IMR-90 (cell line): ENCODE data around the gene VOPP1. TPM values are rescaled to one million over a fixed set of nuclear protein-coding genes. Genes with fewer than 3 reads are reported as not detected.

Experiments
- ATAC-seq: fragments of 200-7000 bp; cut with Tn5 transposase; 2 replicates; pipeline ENCODE4 v1.9.1; 2020; ENCODE audit warnings: low read depth, mild to moderate bottlenecking, moderate library complexity
- BruUV-seq: library from RNA; stranded (reverse); fragments of 400-500 nt; replicated peaks from 2 replicates; lab custom pipeline; 2021; lab: Mats Ljungman, UMichigan
- CTCF ChIA-PET: fragments of 300-600 bp; formaldehyde crosslinking; extraction: SDS; loops from one replicate; lab custom pipeline; 2021; ENCODE audit warnings: antibody characterized with exemption; lab: Yijun Ruan, JAX
- POLR2A ChIA-PET: fragments of 300-600 bp; sonication (Branson Sonifier 250); formaldehyde crosslinking; loops from one replicate; lab custom pipeline; 2022; ENCODE audit warnings: antibody characterized with exemption; ENCODE audit not compliant: unreplicated experiment; lab: Charles Lee
- DNase-seq: peaks from one replicate; pipeline ENCODE4 v3.0.0; 2013
- H2AFZ ChIP-seq: replicated peaks from 2 replicates; pipeline ENCODE3; 2013; ENCODE audit warnings: low read length, mild to moderate bottlenecking; ENCODE audit not compliant: poor library complexity
- H2AK5ac ChIP-seq: 2 replicates; pipeline ENCODE4 v1.6.1; 2013; ENCODE audit warnings: low read depth, low read length, inconsistent platforms
- H2AK9ac ChIP-seq: replicated peaks from 2 replicates; pipeline ENCODE3; 2013; ENCODE audit warnings: mild to moderate bottlenecking, low read depth, low read length, moderate library complexity; ENCODE audit not compliant: poor library complexity
- H2BK120ac ChIP-seq: 2 replicates; pipeline ENCODE4 v1.6.1; 2013; ENCODE audit warnings: low read depth, low read length, inconsistent platforms
- H2BK15ac ChIP-seq: 3 replicates; pipeline ENCODE4 v1.6.1; 2013; ENCODE audit warnings: low read depth, low read length, inconsistent platforms
- H2BK20ac ChIP-seq: 2 replicates; pipeline ENCODE4 v1.6.1; 2013; ENCODE audit warnings: low read depth, mild to moderate bottlenecking, inconsistent platforms, low read length, moderate library complexity
- H2BK5ac ChIP-seq: 2 replicates; pipeline ENCODE4 v1.6.1; 2013; ENCODE audit warnings: mild to moderate bottlenecking, low read depth, low read length, inconsistent platforms; ENCODE audit not compliant: poor library complexity, severe bottlenecking
- H3K14ac ChIP-seq: replicated peaks from 2 replicates; pipeline ENCODE4 v1.6.1; 2013; ENCODE audit warnings: low read depth, low read length, inconsistent platforms
- H3K18ac ChIP-seq: 2 replicates; pipeline ENCODE4 v1.6.1; 2013; ENCODE audit warnings: low read depth, low read length, control low read depth
- H3K23ac ChIP-seq: 2 replicates; pipeline ENCODE4 v1.6.1; 2013; ENCODE audit warnings: low read depth, low read length, inconsistent platforms
- H3K27ac ChIP-seq: 2 replicates; pipeline ENCODE4 v1.5.1; 2013; ENCODE audit warnings: mild to moderate bottlenecking, control low read depth, low read length; ENCODE audit not compliant: insufficient read depth
- H3K27me3 ChIP-seq: 2 replicates; pipeline ENCODE4 v1.6.1; 2013; ENCODE audit warnings: low read length; ENCODE audit not compliant: control insufficient read depth, insufficient read depth
- H3K36me3 ChIP-seq: 2 replicates; pipeline ENCODE4 v1.6.1; 2013; ENCODE audit warnings: low read length, mixed read lengths; ENCODE audit not compliant: control insufficient read depth, insufficient read depth
- H3K4ac ChIP-seq: 2 replicates; pipeline ENCODE4 v1.6.1; 2013; ENCODE audit warnings: low read depth, low read length, inconsistent platforms
- H3K4me1 ChIP-seq: 2 replicates; pipeline ENCODE4 v1.6.1; 2013; ENCODE audit warnings: low read length, mixed read lengths; ENCODE audit not compliant: control insufficient read depth, insufficient read depth
- H3K4me2 ChIP-seq: 2 replicates; pipeline ENCODE4 v1.6.1; 2013; ENCODE audit warnings: low read depth, mild to moderate bottlenecking, control low read depth, low read length, moderate library complexity
- H3K4me3 ChIP-seq: 2 replicates; pipeline ENCODE4 v1.5.1; 2013; ENCODE audit warnings: low read depth, mild to moderate bottlenecking, control low read depth, low read length, moderate library complexity; ENCODE audit not compliant: insufficient read depth
- H3K56ac ChIP-seq: 2 replicates; pipeline ENCODE4 v1.6.1; 2013; ENCODE audit warnings: low read length, inconsistent platforms; ENCODE audit not compliant: insufficient read depth; ENCODE audit errors: extremely low read depth
- H3K79me1 ChIP-seq, 2 experiments: 2 replicates each; pipeline ENCODE4 v1.6.1; 2013; ENCODE audit warnings: low read length in 2 of 2, inconsistent platforms in 1 of 2, low read depth in 1 of 2
- H3K9ac ChIP-seq: 2 replicates; pipeline ENCODE4 v1.6.1; 2013; ENCODE audit warnings: low read depth, low read length, control low read depth
- H3K9me1 ChIP-seq: 2 replicates; pipeline ENCODE4 v1.6.1; 2013; ENCODE audit warnings: low read length, inconsistent platforms; ENCODE audit not compliant: insufficient read depth
- H3K9me3 ChIP-seq: 2 replicates; pipeline ENCODE4 v1.6.1; 2013; ENCODE audit warnings: low read length; ENCODE audit not compliant: control insufficient read depth, insufficient read depth
- H4K20me1 ChIP-seq: 2 replicates; pipeline ENCODE4 v1.6.1; 2013; ENCODE audit warnings: low read length, inconsistent platforms; ENCODE audit not compliant: insufficient read depth
- H4K5ac ChIP-seq: 2 replicates; pipeline ENCODE4 v1.6.1; 2013; ENCODE audit warnings: mild to moderate bottlenecking, low read depth, low read length, control low read depth
- H4K8ac ChIP-seq, 2 experiments: 2 replicates each; pipeline ENCODE4 v1.6.1; 2013; ENCODE audit warnings: low read depth in 2 of 2, low read length in 2 of 2, control low read depth in 1 of 2, inconsistent platforms in 1 of 2
- H4K91ac ChIP-seq: 2 replicates; pipeline ENCODE4 v1.6.1; 2013; ENCODE audit warnings: low read depth, low read length, inconsistent platforms; ENCODE audit not compliant: insufficient read depth
- BHLHE40 ChIP-seq: fragments of 150-350 bp; IDR thresholded peaks from 2 replicates; pipeline ENCODE4 v1.6.1; 2016; ENCODE audit warnings: mild to moderate bottlenecking, low read depth, low read length
- CEBPB ChIP-seq: IDR thresholded peaks from 2 replicates; pipeline ENCODE4 v1.6.1; 2012; ENCODE audit warnings: low read depth, low read length, improper control_type of control experiment
- CHD1 ChIP-seq: IDR thresholded peaks from 2 replicates; pipeline ENCODE4 v1.6.1; 2012; ENCODE audit warnings: low read depth, low read length, improper control_type of control experiment
- FOS ChIP-seq: fragments of 150-350 bp; IDR thresholded peaks from 2 replicates; pipeline ENCODE4 v1.6.1; 2016; ENCODE audit warnings: low read depth, low read length
- MAFK ChIP-seq: IDR thresholded peaks from 2 replicates; pipeline ENCODE4 v1.6.1; 2012; ENCODE audit warnings: low read depth, low read length, improper control_type of control experiment
- MXI1 ChIP-seq: IDR thresholded peaks from 2 replicates; pipeline ENCODE4 v1.6.1; 2012; ENCODE audit warnings: low read depth, mild to moderate bottlenecking, low read length, moderate library complexity, borderline replicate concordance
- NFE2L2 ChIP-seq: fragments of 150-350 bp; IDR thresholded peaks from 2 replicates; pipeline ENCODE4 v1.6.1; 2016; ENCODE audit warnings: low read depth, mild to moderate bottlenecking, low read length
- POLR2A ChIP-seq: IDR thresholded peaks from 2 replicates; pipeline ENCODE4 v1.6.1; 2012; ENCODE audit warnings: mild to moderate bottlenecking, low read depth, low read length
- RAD21 ChIP-seq: IDR thresholded peaks from 2 replicates; pipeline ENCODE4 v1.6.1; 2012; ENCODE audit warnings: low read length, improper control_type of control experiment
- RCOR1 ChIP-seq: IDR thresholded peaks from 2 replicates; pipeline ENCODE4 v1.6.1; 2012; ENCODE audit warnings: mild to moderate bottlenecking, low read length, improper control_type of control experiment; ENCODE audit not compliant: insufficient replicate concordance
- RFX5 ChIP-seq: IDR thresholded peaks from 2 replicates; pipeline ENCODE4 v1.8.0; 2012; ENCODE audit warnings: low read depth, mild to moderate bottlenecking, low read length, moderate library complexity
- USF2 ChIP-seq: fragments of 150-350 bp; IDR thresholded peaks from 2 replicates; pipeline ENCODE4 v1.6.1; 2017; ENCODE audit warnings: mild to moderate bottlenecking, antibody characterized with exemption, low read length, low read depth
- WGBS, 2 experiments: methylation state at CpG; one replicate each; pipeline versions ENCODE4 v1.1.5 to v1.1.7; 2013; ENCODE audit warnings: missing lambda C conversion rate in 2 of 2; ENCODE audit not compliant: insufficient read length in 1 of 2; ENCODE audit errors: extremely low coverage in 2 of 2; 5-methylcytosine and 5-hydroxymethylcytosine counted together
- dilution Hi-C: fragments of 300-500 bp; cut with HindIII; formaldehyde crosslinking; loops from one replicate; pipeline ENCODE4 v1.14.3; 2018; ENCODE audit warnings: low sequenced_read_pairs; ENCODE audit not compliant: unreplicated experiment
- in situ Hi-C: fragments of 300-500 bp; cut with MboI; formaldehyde crosslinking; loops from 3 replicates; pipeline ENCODE4 v1.14.3; 2019; ENCODE audit warnings: low sequenced_read_pairs, inconsistent platforms, mixed read lengths
- intact Hi-C: fragments of 100-400 bp; cut with micrococcal nuclease; formaldehyde crosslinking; loops from 2 replicates; pipeline ENCODE4 v1.10.0; 2022
- polyA plus RNA-seq, 3 experiments: library from polyadenylated mRNA; depleted of rRNA; stranded (reverse); fragments of >200 nt; gene quantifications; 2 replicates each; pipeline ENCODE4 v1.2.3, GENCODE V29; 2012; ENCODE audit warnings: low replicate concordance in 1 of 3
- total RNA-seq: library from RNA; depleted of rRNA; stranded (reverse); fragments of >200 nt; gene quantifications from 2 replicates; pipeline ENCODE4 v1.2.3, GENCODE V29; 2012

Gene VOPP1
- total and polyA plus RNA-seq, 2 of the 4 experiments (the other 2 are of a cell fraction) = 60.2 to 94.5 TPM

GRCh38 chr7:55548295-55548731 is 24.0 kb downstream of the VOPP1 start:
- TF ChIP-seq BHLHE40 (no peak), CHD1 (no peak), MAFK (no peak), RFX5 (no peak), CEBPB (no peak), RAD21 (no peak), POLR2A (no peak), USF2 (no peak), FOS (no peak), RCOR1 (no peak), NFE2L2 (no peak), MXI1 (no peak)
- no peak overlapping the region for H2AK5ac ChIP-seq
- no peak overlapping the region for H2BK15ac ChIP-seq
- intact Hi-C loops (loop anchor here (5.0 kb wide), 1 partner anchor 71 kb away; no protein-coding TSS in a partner anchor), in situ Hi-C loops (no loop called here), dilution Hi-C loops (no loop called here)
- no peak overlapping the region for H3K4me3 ChIP-seq
- peaks cover 44% of the 10 kb centered on the region for H3K9me1 ChIP-seq
- WGBS, 2 experiments = 10% methylated on average over 2 of the region's 7 CpGs; no CpG with 5 or more reads in 1 of the 2 experiments
- CTCF ChIA-PET = no interaction called here
- H3K56ac ChIP-seq = no peak overlapping the region
- H2BK5ac ChIP-seq = no peak overlapping the region
- H2BK20ac ChIP-seq = no peak overlapping the region
- H3K4me1 ChIP-seq = peaks cover 22% of the 10 kb centered on the region
- H3K23ac ChIP-seq = no peak overlapping the region
- H2BK120ac ChIP-seq = no peak overlapping the region
- peaks cover 22 to 92% of the 10 kb centered on the region in 2 experiments for H3K79me1 ChIP-seq
- H4K5ac ChIP-seq = no peak overlapping the region
- no peaks in the 10 kb centered on the region for H3K27me3 ChIP-seq
- H4K20me1 ChIP-seq = peaks cover 90% of the 10 kb centered on the region
- BruUV-seq = no TSS peak
- H3K36me3 ChIP-seq = no peaks in the 10 kb centered on the region
- no peaks in the 10 kb centered on the region for H3K9me3 ChIP-seq
- no peak overlapping the region for H3K4ac ChIP-seq
- no peak overlapping the region for H4K8ac ChIP-seq
- POLR2A ChIA-PET = no interaction called here
- no peak overlapping the region for H3K18ac ChIP-seq
- H2AFZ ChIP-seq = no peak overlapping the region
- no peak overlapping the region for H2AK9ac ChIP-seq
- H3K14ac ChIP-seq = no peak overlapping the region
- DNase-seq (no peak), ATAC-seq (no peak)
- H4K91ac ChIP-seq = no peak overlapping the region
- H3K9ac ChIP-seq = no peak overlapping the region
- no peak overlapping the region for H3K4me2 ChIP-seq
- H3K27ac ChIP-seq = no peak overlapping the region
